Kidney (tissue), 14 donors: ENCODE results near the gene CTXND1. TPM values are rescaled to one million over a fixed set of nuclear protein-coding genes. Genes with fewer than 3 reads are reported as not detected.

Experiments
- DNase-seq, 5 donors: peaks; one replicate each; pipeline ENCODE4 v3.0.0-alpha.2; 2013 to 2020
- FAIRE-seq: peaks from 2 replicates; lab custom pipeline; 2012; peaks lifted over from hg19 to GRCh38; lab: Jason Lieb, UNC
- H3K27ac ChIP-seq, 2 donors: one replicate each; pipeline ENCODE4 v1.7.0; 2013; ENCODE audit warnings: low read depth in 2 of 2, low read length in 2 of 2, inconsistent platforms in 1 of 2
- H3K27me3 ChIP-seq: one replicate; pipeline ENCODE4 v1.7.1; 2013; ENCODE audit warnings: low read length, inconsistent platforms; ENCODE audit not compliant: control insufficient read depth, insufficient read depth
- H3K36me3 ChIP-seq, 3 donors: one replicate each; pipeline versions ENCODE4 v1.7.0 to v1.7.1; 2013; ENCODE audit warnings: low read length in 3 of 3, control low read depth in 1 of 3, inconsistent platforms in 1 of 3; ENCODE audit not compliant: insufficient read depth in 3 of 3, control insufficient read depth in 2 of 3
- H3K4me1 ChIP-seq, 3 donors: one replicate each; pipeline versions ENCODE4 v1.7.0 to v1.7.1; 2013; ENCODE audit warnings: low read length in 3 of 3, inconsistent platforms in 1 of 3, low read depth in 1 of 3; ENCODE audit not compliant: control insufficient read depth in 2 of 3, insufficient read depth in 2 of 3
- H3K4me3 ChIP-seq, 3 donors: one replicate each; pipeline versions ENCODE4 v1.7.0 to v1.8.1; 2013; ENCODE audit warnings: low read length in 3 of 3, control low read depth in 1 of 3, inconsistent platforms in 1 of 3
- H3K9ac ChIP-seq, 3 donors: one replicate each; pipeline versions ENCODE4 v1.7.0 to v1.7.1; 2013; ENCODE audit warnings: low read length in 3 of 3, control low read depth in 1 of 3, inconsistent platforms in 1 of 3
- H3K9me3 ChIP-seq, 3 donors: one replicate each; pipeline versions ENCODE4 v1.7.0 to v1.7.1; 2013; ENCODE audit warnings: low read length in 3 of 3, control low read depth in 1 of 3, inconsistent platforms in 1 of 3; ENCODE audit not compliant: control insufficient read depth in 2 of 3, insufficient read depth in 1 of 3
- intact Hi-C: fragments of 100-400 bp; cut with DNase I; formaldehyde crosslinking; loops from one replicate; pipeline ENCODE4 v1.11.1; 2022
- polyA plus RNA-seq: library from polyadenylated mRNA; stranded (reverse); fragments of 350-450 nt; fragmentation: Illumina TruSeq; extraction: RNeasy Lipid Tissue Mini Kit (QIAGEN cat#74804); gene quantifications from one replicate; pipeline ENCODE4 v1.2.3, GENCODE V29; 2014; ENCODE audit warnings: low read depth, low replicate concordance; ENCODE audit not compliant: insufficient read depth
- total RNA-seq: library from RNA; stranded (reverse); fragmentation: NEBNext Ultra II Directional; extraction: Animal tissue kit (Norgen Biotek cat#: 25700); gene quantifications from one replicate; pipeline ENCODE4 v1.2.1, GENCODE V29; 2021
- TF ChIP-seq, protein P1 (sequence below): IDR thresholded peaks from 3 replicates; pipeline ENCODE4 v1.5.1; 2012; ENCODE audit warnings: mild to moderate bottlenecking, moderate library complexity, borderline replicate concordance; ENCODE audit not compliant: insufficient read depth; ENCODE audit errors: extremely low read depth
- donor health status: control.
- donor health status: control.
- donor health status: control.
- donor health status: control.
- donor health status: control.
- donor health status: DM: yes; HTN: yes; CAD: no.
- donor health status: Normal renal cell carcinoma (clear cell type).

The CTXND1 gene
- total and polyA plus RNA-seq, 2 donors from 2014 or later: 2.2 to 2.8 TPM

DNA sequence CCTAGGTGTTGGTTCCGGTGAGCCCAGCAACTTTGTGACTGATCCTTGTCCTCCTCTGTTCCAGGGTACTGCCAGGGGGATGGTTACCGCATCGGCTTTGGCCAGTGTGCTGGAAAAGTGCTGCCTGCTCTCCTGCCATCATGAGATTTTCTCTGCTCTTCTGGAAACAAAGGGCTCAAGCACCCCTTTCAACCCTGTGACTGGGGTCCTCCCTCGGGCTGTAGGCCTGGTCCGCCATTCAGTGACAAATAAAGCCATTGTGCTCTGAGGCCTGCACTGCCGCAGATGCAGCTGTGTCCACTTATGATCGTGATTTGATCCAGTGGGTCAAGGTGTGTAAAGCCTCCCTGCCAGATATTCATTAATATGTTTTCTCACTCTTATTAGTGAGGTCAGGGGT lies 65.9 kb downstream of the CTXND1 start:
- Histone ChIP-seq H3K4me1 (no peaks in the 10 kb centered on the region), H3K27me3 (no peaks in the 10 kb centered on the region), H3K9me3 (no peaks in the 10 kb centered on the region), H3K27ac (no peak overlapping the region), H3K9ac (no peak overlapping the region), H3K4me3 (no peak overlapping the region), H3K36me3 (peaks cover 0 to 54% (median 25%) of the 10 kb centered on the region in 3 donors)
- FAIRE-seq: no peak
- intact Hi-C loops: no loop called here
- DNase-seq: no peak
- TF ChIP-seq, protein P1, sequence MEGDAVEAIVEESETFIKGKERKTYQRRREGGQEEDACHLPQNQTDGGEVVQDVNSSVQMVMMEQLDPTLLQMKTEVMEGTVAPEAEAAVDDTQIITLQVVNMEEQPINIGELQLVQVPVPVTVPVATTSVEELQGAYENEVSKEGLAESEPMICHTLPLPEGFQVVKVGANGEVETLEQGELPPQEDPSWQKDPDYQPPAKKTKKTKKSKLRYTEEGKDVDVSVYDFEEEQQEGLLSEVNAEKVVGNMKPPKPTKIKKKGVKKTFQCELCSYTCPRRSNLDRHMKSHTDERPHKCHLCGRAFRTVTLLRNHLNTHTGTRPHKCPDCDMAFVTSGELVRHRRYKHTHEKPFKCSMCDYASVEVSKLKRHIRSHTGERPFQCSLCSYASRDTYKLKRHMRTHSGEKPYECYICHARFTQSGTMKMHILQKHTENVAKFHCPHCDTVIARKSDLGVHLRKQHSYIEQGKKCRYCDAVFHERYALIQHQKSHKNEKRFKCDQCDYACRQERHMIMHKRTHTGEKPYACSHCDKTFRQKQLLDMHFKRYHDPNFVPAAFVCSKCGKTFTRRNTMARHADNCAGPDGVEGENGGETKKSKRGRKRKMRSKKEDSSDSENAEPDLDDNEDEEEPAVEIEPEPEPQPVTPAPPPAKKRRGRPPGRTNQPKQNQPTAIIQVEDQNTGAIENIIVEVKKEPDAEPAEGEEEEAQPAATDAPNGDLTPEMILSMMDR: no peak

DNA sequence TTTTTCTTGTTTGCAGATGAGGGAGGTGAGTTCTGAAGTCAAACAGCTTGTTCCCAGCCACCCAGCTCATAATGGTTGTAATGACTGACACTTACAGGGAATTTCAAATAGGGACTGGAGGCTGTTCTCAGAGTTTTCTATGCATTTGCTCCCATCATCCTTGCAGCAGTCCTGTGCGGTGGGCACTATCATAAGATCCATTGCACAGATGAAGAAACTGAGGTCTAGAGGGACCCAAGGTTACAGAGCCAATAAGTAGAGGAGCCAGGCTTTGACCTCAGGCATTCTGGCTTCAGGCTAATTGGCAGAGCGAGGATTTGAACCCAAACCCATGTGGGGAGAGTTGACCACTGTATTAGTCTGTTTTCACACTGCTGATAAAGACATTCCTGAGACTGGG lies 66.9 kb downstream of the CTXND1 start:
- H3K27ac ChIP-seq: no peak overlapping the region
- intact Hi-C loops: no loop called here
- DNase-seq (no peak), FAIRE-seq (no peak)
- peaks cover 0 to 63% (median 29%) of the 10 kb centered on the region in 3 donors for H3K36me3 ChIP-seq
- TF ChIP-seq, protein P1: no peak
- H3K27me3 ChIP-seq: no peaks in the 10 kb centered on the region
- no peak overlapping the region for H3K9ac ChIP-seq
- H3K4me3 ChIP-seq: no peak overlapping the region
- H3K4me1 ChIP-seq: no peaks in the 10 kb centered on the region
- H3K9me3 ChIP-seq: no peaks in the 10 kb centered on the region

DNA sequence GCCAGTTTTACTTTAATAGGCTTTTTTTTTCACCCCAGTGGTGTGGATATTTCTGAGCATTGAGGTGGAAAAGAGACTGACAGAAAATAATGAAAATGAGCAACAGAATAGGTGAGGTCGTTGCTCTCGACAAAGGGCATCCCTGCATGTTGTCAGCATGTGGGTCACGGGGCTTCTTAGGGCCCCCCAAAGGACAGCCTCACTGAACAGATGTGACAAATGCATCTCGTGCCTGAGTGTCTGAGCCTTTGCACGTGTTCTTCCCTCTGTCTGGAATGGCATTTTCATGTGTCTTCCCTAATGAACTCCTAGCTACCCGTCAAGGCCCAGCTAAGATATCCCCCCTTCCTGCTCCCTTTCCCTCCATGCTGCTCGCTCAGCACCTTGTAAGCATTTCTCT lies 67.5 kb downstream of the CTXND1 start:
- no peak overlapping the region for H3K9ac ChIP-seq
- no peaks in the 10 kb centered on the region for H3K4me1 ChIP-seq
- FAIRE-seq: no peak
- no peak overlapping the region for H3K27ac ChIP-seq
- intact Hi-C loops: no loop called here
- H3K27me3 ChIP-seq: no peaks in the 10 kb centered on the region
- H3K36me3 ChIP-seq: peaks cover 0 to 64% (median 35%) of the 10 kb centered on the region in 3 donors
- H3K9me3 ChIP-seq: no peaks in the 10 kb centered on the region
- TF ChIP-seq, protein P1: no peak
- no peak overlapping the region for H3K4me3 ChIP-seq
- DNase-seq: no peak

DNA sequence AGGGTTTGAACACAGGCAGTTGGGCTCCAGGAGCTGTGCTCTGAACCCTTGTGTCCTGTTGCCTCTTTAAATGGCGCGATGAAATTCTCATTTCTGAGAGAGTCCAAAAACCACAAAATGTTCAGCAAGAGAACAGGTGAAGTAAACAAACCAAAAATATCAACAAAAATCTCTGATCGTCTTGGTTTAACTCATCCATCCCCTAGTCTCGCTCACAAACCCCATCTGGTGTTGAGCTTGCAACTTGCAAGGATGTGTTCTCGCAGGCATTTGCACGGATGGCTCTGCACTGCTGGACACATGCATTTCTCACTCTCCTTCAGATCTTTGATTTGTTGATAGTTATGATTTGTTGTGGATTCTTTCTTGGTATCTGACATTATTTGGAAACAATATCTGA lies 68.1 kb downstream of the CTXND1 start:
- no peak for FAIRE-seq
- no peak for DNase-seq
- TF ChIP-seq, protein P1: no peak
- no peaks in the 10 kb centered on the region for H3K27me3 ChIP-seq
- H3K4me3 ChIP-seq: no peak overlapping the region
- peaks cover 0 to 67% (median 37%) of the 10 kb centered on the region in 3 donors for H3K36me3 ChIP-seq
- no peak overlapping the region for H3K27ac ChIP-seq
- intact Hi-C loops: no loop called here
- no peaks in the 10 kb centered on the region for H3K4me1 ChIP-seq
- H3K9ac ChIP-seq: no peak overlapping the region
- no peaks in the 10 kb centered on the region for H3K9me3 ChIP-seq
